AG04449 (cell line): ENCODE measurements around the gene KRTAP10-1.

Source experiments
- CTCF ChIA-PET: fragments of 350-600 bp; formaldehyde crosslinking; extraction: SDS; loops from one replicate; lab custom pipeline; 2021; ENCODE audit warnings: antibody characterized with exemption; lab: Yijun Ruan, JAX
- POLR2A ChIA-PET: fragments of 400-600, 350-600 bp; formaldehyde crosslinking; extraction: SDS; loops from one replicate; lab custom pipeline; 2020; ENCODE audit warnings: antibody characterized with exemption, inconsistent platforms; lab: Yijun Ruan, JAX
- DNase-seq: peaks from one replicate; pipeline ENCODE4 v3.0.0-alpha.2; 2010; ENCODE audit warnings: low read depth, low spot score
- H3K4me3 ChIP-seq: 2 replicates; pipeline ENCODE4 v1.5.1; 2011; ENCODE audit warnings: low read depth, mild to moderate bottlenecking, control low read depth, low read length
- TF ChIP-seq, protein P1 (sequence below): IDR thresholded peaks from one replicate; pipeline ENCODE4 v1.5.1; 2011; ENCODE audit warnings: mild to moderate bottlenecking, moderate library complexity, low read length, control low read depth, inconsistent platforms; ENCODE audit not compliant: insufficient read depth; ENCODE audit errors: missing control alignments

KRTAP10-1 gene

DNA sequence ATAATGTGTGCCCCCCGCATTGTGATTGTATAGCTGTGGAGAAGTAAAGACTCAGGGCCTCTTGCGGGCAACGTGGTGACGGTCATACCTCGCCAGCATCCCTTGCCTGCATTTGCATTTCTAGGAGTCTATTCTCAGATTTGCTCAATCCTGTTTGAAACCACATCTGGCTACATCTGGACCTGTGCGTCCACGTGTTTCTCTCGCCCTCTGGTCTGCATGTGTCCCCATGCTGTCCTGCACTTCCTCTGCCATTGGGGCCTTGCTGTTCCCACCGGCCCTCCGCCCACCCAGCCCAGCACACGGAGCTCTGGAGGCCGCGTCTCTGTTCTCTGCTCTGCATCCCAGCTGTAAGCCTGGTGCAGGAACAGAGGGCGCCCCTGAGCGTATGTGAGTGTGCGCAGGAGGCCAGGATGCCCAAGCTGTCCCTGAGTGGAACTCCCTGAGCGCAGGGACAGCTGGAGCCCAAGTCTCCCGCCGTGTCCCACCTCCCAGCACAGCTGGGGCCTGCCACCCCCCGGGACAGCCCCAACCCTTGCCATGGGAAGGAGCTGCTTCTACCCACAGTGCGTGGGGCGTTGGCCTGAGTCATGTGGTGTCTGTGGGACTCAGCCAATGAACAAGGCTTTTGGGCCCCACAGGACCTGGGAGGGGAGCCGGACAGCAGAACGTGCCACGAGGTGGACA is 9.7 kb upstream of the KRTAP10-1 start:
- DNase-seq: no peak
- ChIA-PET CTCF (no interaction called here), POLR2A (no interaction called here)
- TF ChIP-seq, protein P1, sequence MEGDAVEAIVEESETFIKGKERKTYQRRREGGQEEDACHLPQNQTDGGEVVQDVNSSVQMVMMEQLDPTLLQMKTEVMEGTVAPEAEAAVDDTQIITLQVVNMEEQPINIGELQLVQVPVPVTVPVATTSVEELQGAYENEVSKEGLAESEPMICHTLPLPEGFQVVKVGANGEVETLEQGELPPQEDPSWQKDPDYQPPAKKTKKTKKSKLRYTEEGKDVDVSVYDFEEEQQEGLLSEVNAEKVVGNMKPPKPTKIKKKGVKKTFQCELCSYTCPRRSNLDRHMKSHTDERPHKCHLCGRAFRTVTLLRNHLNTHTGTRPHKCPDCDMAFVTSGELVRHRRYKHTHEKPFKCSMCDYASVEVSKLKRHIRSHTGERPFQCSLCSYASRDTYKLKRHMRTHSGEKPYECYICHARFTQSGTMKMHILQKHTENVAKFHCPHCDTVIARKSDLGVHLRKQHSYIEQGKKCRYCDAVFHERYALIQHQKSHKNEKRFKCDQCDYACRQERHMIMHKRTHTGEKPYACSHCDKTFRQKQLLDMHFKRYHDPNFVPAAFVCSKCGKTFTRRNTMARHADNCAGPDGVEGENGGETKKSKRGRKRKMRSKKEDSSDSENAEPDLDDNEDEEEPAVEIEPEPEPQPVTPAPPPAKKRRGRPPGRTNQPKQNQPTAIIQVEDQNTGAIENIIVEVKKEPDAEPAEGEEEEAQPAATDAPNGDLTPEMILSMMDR: no peak
- no peak overlapping the region for H3K4me3 ChIP-seq

DNA sequence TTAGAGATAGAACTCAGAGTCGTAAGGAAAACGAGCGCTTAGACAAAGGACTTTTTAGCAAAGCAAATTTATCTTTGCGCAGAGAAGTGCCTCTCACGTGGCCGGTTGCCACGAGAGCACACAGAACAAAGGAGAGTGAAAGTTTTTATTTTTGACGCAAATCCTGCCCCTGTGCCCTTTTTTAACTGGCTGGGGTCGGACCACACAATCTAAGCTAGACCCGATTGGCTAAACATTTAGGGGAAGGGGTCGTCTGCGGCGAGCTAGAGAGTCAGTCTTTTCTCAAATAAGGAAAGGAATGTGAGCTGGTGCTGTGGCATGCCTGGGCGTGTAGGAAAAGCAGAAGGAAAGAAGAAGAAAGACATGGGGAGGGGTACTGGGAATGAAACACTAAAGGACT is 8.9 kb upstream of the KRTAP10-1 start:
- CTCF ChIA-PET: no interaction called here
- DNase-seq: no peak
- TF ChIP-seq, protein P1: no peak
- H3K4me3 ChIP-seq: no peak overlapping the region
- POLR2A ChIA-PET: no interaction called here

DNA sequence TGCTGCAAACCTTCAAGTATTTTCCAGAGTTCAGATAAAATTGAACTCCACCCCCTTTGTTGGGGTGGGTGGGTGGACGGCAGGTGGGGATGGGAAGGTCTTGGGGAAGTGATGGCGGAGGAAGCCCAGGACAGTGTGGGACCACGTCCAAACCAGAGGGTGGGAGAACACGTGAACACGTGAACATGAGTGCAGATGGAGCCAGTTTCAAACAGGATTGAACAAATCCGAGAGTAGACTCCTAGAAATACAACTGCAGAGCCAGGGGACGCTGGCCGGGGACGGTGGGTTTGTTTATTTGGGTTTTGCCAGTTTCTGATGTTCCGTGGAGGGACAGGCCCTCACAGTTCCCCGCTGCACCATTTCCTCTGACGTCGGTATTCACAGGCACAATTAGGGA is 8.4 kb upstream of the KRTAP10-1 start:
- POLR2A ChIA-PET: no interaction called here

DNA sequence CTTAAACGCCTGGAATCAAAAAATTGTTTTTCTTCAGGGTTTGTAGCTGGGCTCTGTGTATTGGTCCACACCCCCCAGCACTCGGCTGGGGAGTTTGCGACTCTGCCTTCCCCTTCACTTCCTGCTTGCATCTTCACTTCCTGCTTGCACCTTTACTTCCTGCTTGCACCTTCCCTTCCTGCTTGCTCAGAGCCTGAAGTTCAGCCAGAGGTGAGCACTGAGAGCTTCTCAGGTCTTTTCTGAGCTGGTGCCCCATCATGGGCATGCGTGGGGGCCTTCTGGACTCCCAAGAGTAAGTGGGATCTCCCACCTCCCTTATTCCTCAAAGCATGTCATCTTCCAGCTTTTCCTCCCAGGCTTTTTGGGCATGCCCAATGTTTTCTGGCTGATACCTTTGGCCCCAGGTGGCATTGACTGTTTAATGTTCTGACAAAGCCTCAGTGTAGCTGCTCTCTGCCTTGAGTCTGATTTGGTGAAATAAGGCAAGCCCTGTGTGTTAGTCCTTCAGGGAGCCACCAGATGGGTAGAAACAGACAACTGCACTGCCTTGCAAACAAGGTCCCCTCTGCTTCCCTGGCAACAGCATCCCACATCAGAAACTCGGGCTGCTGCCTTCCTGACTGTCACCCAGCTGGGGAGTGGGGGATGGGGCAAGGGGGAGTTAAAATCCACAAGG is 7.8 kb upstream of the KRTAP10-1 start:
- CTCF ChIA-PET: no interaction called here
- no peak for DNase-seq
- H3K4me3 ChIP-seq: no peak overlapping the region
- POLR2A ChIA-PET: no interaction called here
- TF ChIP-seq, protein P1: no peak

More for the DNA sequence above, 8.4 kb upstream of the KRTAP10-1 start:
- no peak overlapping the region for H3K4me3 ChIP-seq
- DNase-seq: no peak
- CTCF ChIA-PET: no interaction called here
- TF ChIP-seq, protein P1: no peak

DNA sequence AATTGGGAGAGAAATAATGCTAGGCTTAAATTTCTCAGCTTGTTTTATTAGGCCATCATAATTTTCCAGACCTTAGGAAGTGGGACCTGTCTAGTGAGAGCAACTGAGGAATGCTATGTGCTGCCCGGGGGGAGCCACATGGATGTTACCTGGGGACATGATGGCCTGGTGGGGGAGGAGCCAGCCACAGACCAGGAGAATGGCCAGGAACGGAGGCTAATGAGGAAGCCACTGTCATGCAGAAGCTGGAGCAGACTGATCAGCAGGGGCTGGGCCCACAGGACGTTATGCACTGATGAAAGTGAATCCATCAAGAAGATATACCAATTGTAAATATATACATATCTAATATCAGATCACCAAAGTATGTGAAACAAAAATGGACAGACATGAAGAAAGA is 4.6 kb upstream of the KRTAP10-1 start:
- ChIA-PET POLR2A (no interaction called here), CTCF (no interaction called here)
- TF ChIP-seq, protein P1: no peak
- no peak for DNase-seq
- no peak overlapping the region for H3K4me3 ChIP-seq

DNA sequence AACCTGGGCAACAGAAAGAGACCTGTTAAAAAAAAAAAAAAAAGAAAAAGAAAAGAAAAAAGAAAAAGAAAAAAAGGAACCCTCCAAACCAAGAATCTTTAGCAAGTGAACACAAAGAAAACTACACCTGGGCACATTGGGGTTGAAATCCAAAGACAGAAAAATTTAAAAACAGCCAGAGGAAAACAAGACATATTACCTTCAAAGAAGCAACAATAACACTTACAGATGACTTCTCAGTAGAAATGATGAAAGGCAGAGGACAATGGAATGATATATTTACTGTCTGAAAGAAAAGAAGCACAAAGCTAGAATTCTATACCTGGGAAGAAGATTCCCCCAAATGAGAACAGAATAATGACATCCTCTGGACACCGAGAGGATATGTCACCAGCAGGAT is 2.7 kb upstream of the KRTAP10-1 start:
- ChIA-PET POLR2A (no interaction called here), CTCF (no interaction called here)
- no peak for DNase-seq
- TF ChIP-seq, protein P1: no peak
- no peak overlapping the region for H3K4me3 ChIP-seq
